Epithelial cell of prostate (primary cell): ENCODE data around the gene SERPIND1.

ENCODE experiments used
- DNase-seq: peaks from one replicate; pipeline ENCODE4 v3.0.0-alpha.2; 2011; ENCODE audit warnings: low read depth, low spot score
- H3K27ac ChIP-seq: fragments of 450-650 bp; 2 replicates; pipeline ENCODE4 v1.5.1; 2017; ENCODE audit warnings: mild to moderate bottlenecking

Gene SERPIND1

DNA sequence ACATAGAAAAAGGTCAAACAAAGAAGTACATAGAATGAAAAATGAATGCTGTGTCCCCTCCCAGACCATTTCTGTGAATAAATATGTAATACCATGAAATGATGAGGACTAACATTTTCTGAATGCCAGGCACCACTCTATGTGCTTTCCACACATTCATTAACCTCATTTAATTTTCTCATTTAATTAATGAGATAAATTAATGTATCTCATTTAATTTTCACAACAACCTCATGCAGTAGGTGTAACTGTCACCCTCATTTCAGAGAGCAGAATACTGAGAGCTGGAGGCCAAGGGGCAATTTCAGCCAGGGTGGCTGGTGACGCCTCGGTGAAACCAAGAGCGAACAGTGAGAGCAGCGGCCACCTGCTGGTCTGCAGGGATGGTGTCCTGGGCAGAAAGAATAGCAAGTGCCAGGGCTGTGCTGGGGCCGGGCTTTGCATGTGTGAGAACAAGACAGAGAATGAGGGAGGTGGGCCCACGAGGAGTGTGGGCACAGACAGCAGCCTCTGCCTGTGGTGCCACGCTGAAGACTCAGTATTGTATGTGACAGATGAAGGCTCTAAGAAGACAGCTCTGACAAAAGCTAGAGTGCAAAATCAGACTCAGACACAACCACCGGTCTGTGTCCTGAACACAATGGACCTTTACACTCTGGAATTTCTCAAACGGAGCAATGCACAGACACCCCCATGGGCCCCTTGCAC lies 1.8 kb upstream of the SERPIND1 start:
- DNase-seq = no peak
- H3K27ac ChIP-seq = no peak overlapping the region

DNA sequence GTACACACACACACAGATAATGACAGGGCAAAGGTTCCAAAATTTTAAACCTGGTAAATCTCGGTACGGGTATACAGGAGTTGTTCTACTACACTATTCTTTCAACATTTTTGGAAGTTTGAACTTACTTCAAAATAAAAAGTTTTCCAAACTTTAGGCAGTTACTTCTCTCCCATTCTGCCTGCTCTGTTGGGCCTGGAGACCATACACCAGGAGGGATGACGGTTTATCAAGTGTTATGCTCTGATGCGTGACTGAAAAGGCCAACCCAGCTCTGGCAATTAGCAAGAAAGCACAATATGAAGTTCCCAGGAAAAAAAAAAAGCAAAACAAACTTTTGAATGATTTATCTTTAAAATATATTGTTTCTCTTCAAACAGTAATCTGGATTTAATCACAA lies 969 bp downstream of the SERPIND1 start:
- H3K27ac ChIP-seq = no peak overlapping the region
- DNase-seq = no peak

DNA sequence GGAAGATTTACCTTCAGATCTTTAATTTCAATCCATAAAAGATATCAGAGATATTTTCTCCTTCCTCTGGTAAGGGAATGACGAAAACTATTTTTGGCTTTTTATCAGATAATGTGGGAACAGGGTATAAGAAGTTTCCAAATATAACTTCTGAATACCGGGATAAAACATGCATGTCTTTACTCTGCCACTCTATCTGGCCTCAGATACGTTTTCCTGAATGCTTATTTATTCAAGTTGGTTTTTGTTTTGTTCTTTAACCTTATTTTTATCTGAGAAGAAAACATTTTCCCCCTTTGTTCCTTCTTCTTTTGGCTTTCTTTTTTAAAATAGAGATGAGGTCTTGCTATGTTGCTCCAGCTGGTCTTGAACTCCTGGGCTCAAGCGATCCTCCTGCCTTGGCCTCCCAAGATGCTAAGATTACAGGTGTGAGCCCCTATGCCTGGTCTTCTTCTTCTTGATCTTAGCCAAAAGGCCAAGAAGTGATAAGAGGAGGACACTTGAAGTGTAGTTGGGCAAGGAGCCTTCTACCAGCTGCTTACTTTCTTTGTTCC lies 1.5 kb downstream of the SERPIND1 start:
- DNase-seq = no peak

DNA sequence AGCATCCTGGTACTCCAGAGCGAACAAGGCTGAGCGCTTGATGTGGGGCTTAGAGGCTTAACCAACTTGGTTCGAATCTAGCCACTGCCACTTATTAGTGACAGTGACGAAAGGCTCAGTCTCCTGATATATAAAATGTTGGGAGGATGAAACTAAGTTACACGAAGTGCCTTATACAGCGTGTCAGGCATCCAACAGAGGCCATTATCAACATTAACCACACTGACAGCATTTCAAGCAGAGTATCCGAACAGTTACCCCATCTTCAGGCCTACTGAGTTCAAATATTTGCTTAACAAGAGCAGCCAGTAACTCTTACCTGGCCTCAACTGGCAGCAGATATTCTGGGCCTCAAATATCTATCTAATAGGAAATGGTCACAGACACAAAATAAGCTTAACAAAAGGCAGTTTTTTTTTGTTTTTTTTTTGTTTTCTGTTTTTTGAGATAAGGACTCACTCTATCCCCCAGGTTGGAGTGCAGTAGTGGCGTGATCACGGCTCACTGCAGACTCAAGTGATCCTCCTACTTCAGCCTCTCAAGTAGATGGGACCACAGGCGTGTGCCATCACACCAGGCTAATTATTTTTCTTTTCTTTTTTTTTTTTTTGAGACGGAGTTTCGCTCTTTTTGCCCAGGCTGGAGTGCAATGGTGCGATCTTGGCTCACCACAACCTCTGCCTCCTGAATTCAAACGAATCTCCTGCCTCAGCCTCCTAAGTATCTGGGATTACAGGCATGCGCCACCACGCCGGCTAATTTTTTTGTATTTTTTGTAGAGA lies 2.9 kb downstream of the SERPIND1 start:
- H3K27ac ChIP-seq = peak overlapping the region; percentile 53
- DNase-seq = no peak

More for the DNA sequence above, 1.5 kb downstream of the SERPIND1 start:
- H3K27ac ChIP-seq = no peak overlapping the region

DNA sequence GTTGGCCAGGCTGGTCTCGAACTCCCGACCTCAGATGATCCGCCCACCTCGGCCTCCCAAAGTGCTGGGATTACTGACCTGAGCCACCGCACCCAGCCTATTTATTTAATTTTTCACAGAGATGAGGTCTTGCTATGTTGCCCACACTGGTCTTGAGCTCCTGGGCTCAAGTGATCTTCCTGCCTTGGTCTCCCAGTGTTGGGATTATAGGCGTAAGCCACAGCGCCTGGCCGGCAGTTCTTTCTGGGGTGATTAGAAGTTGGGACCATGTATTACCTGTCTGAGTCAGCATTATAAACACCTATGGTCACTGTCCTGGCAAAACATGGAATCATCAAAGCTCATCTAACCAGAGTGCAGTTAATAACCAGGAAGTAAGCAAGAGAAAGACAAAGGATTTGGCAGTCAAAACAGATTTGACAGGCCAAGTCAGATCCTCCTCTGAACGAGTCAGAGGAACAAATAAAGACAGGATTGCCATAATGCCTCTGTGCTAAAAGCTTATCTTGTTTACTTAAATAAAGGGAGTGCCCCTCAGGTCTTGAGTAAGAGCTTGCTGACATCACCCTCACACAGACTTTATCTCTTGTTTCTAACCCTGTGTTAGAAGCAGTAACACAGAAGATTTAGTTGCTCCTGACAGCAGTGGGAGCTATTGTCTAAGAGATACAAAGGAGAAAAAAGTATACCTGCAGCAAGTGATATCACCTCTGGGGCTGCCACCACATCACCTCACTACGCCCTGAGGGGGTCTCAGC lies 3.7 kb downstream of the SERPIND1 start:
- H3K27ac ChIP-seq = peak overlapping the region; percentile 53
- DNase-seq = peak; percentile 92

DNA sequence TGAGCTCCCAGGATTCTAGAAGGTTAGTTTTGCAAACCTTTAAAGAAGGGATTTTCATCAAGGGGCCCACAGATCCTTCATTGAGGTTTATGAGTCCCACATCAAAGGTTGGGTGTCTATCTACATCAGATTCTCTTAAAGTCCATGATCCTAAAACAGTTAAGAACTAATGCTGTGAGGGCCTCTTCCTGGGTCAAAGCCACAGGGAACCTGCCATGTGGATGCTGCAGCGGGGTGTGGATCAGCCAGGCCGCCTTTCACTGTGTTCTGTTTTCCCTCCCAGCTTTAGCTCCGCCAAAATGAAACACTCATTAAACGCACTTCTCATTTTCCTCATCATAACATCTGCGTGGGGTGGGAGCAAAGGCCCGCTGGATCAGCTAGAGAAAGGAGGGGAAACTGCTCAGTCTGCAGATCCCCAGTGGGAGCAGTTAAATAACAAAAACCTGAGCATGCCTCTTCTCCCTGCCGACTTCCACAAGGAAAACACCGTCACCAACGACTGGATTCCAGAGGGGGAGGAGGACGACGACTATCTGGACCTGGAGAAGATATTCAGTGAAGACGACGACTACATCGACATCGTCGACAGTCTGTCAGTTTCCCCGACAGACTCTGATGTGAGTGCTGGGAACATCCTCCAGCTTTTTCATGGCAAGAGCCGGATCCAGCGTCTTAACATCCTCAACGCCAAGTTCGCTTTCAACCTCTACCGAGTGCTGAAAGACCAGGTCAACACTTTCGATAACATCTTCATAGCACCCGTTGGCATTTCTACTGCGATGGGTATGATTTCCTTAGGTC lies 5.3 kb downstream of the SERPIND1 start:
- no peak for DNase-seq
- no peak overlapping the region for H3K27ac ChIP-seq

DNA sequence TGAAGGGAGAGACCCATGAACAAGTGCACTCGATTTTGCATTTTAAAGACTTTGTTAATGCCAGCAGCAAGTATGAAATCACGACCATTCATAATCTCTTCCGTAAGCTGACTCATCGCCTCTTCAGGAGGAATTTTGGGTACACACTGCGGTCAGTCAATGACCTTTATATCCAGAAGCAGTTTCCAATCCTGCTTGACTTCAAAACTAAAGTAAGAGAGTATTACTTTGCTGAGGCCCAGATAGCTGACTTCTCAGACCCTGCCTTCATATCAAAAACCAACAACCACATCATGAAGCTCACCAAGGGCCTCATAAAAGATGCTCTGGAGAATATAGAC lies 5.9 kb downstream of the SERPIND1 start:
- DNase-seq = no peak
- no peak overlapping the region for H3K27ac ChIP-seq

DNA sequence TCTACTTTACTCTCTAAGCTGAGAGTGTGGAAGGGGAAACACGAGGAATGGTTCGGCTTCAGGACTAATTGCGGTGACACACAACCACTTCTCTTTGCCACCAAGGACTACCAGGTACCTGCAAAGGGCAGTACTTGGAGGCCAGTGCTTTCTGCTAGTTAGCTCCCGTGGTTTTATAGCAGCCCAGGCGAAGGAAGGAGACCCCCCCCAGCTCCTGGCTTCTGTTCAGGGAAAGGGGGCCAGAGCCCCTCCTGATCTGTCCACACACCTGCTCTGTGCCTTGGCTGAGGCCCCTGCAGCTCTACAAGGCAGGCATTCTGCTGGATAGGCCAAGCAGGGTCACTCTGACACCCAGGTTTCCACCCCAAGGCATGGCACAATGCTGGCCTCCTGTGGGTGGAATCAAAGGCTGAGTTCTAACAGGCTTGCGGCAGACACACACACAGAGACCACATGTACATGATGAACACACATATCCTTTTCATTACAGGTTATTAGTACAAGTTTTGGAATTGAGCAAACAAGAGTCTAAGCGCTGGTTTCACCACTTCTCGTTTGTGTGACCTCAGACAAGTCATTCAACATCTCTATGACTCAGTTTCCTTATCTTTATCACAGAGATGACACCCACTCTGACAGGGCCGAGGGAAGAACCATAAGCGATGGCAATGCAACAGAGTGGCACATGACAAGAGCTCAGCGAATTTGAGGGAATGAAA lies 7.5 kb downstream of the SERPIND1 start:
- peak; percentile 43 for DNase-seq

DNA sequence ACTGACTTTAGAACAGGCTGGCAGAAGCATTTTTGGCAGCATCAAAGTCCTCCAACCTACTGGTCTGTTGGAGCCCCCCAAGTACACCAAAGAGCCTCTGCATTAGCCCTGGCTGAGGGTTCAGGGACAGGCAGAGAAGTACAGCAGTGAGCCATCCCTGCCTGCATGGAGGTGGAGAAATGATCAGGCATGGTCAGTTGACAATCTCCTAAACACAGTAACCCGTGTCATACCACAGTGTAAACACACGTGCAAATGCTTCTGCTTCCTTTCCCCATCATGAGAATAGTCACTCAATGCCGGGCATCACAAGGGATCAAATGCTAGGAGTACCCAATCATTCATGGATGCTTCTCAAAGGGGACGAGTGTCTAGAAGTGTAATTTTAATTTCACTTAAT lies 8.2 kb downstream of the SERPIND1 start:
- H3K27ac ChIP-seq = peak overlapping the region; percentile 30
- no peak for DNase-seq

More for the DNA sequence above, 7.5 kb downstream of the SERPIND1 start:
- peak overlapping the region; percentile 30 for H3K27ac ChIP-seq

DNA sequence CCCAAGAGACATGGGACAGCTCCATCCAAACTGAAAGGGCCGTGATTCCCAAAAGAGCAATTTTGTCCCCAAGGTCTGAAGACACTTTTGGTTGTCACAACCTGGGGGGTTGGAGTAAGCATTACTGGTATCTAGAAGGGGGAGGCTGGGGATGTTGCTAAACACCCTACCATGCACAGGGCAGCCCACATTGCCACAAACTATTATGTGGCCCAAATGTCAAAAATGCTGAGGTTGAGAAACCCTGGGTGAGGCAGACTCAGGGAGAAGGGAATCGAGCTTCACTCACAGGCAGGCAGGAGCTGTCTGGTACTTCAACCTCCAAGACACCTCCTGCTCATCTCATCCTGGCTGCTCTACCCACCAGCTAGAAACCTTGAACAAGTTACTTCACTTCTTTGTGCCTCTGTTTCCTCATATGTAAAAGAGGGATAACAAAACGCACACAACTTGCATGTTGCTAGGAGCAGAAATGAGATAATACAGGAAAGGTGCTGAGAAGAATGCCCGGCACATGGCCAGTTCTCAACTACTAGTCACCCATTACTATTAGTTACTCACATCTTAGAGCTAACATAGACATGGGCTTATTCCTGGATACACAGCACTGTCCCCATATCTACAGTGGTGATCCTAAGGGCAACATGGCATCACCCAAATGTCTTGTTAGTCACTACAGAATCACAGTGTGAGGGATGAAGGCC lies 8.8 kb downstream of the SERPIND1 start:
- H3K27ac ChIP-seq = no peak overlapping the region

DNA sequence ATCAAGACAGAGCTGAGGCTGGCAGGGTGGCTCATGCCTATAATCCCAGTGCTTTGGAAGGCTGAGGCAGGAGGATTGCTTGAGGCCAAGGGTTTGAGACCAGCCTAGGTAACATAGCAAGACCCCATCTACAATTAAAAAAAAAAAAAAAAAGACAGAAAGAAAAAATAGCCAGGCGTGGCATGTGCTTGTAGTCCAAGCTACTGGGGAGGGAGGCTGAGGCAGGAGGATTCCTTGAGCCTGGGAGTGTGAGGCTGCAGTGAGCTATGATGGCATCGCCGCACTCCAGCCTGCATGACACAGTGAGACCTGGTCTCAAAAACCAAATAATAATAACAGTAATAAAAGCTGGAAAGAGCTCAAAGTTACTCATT lies 9.4 kb downstream of the SERPIND1 start:
- H3K27ac ChIP-seq = no peak overlapping the region

More for the DNA sequence above, 8.8 kb downstream of the SERPIND1 start:
- DNase-seq = no peak

DNA sequence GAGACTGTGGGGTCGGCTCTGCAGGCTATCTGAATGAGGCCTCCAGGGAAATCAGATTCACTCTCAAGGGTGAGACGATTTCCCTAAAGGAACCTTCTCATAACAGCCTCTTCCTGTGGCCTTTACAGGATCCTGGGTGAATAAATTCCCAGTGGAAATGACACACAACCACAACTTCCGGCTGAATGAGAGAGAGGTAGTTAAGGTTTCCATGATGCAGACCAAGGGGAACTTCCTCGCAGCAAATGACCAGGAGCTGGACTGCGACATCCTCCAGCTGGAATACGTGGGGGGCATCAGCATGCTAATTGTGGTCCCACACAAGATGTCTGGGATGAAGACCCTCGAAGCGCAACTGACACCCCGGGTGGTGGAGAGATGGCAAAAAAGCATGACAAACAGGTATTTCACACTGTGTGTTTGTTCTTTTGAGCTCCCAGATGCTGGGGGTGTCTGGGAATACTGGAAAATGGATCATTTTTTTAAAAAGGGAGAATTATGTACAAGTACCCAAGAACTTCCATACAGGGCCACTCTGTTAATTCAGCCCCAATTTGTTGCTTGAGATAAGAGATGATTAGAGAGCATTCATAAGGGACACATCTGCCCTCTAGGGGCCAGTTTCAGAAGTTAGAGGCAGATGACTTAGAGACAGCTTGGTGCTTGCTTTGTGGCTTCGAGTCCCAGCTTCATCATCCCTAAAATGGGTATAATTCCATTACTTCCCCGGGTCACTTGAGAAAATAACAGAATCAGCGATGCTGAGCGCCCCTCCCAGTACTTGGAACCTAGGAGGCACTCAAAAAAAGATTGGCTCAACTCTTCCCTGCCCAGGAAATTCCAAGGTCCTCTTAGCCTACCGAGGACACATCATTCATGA lies 10.2 kb downstream of the SERPIND1 start:
- H3K27ac ChIP-seq = no peak overlapping the region
- no peak for DNase-seq

More for the DNA sequence above, 9.4 kb downstream of the SERPIND1 start:
- no peak for DNase-seq

DNA sequence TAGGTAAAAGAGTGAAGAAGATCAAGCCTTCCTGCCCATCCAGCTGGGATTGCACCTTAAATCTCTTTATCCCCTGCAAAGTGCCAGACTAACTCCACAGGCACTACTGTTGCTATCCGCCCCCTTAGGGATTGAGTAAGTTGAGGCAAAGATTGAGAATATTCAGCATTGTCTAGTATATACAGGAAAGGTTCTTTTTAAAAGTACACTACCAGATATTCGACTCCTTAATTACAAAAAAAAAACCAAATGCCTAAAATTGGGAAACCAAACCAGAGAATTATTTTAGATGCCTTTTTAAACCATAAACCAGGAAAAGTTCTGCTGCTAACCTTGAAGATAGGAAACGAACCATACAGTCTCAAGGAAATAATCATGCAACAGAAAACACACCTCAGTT lies 11.5 kb downstream of the SERPIND1 start:
- DNase-seq = no peak
- H3K27ac ChIP-seq = no peak overlapping the region

DNA sequence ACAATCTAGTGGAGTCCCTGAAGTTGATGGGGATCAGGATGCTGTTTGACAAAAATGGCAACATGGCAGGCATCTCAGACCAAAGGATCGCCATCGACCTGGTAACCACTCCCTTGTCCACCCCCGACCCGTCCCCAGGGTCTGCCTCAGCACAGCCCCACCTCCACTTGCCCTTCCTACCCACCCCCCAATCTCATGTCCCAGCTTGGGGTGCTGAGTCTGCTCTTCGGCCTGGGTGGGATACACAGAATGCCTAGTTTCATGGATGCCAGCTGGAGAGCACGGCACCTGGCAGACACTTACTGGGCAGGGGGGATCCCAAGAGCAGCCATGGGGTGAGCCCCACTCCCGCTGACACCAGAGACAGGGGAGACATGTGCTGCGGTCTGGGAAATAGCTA lies 12.1 kb downstream of the SERPIND1 start:
- no peak overlapping the region for H3K27ac ChIP-seq
- no peak for DNase-seq

DNA sequence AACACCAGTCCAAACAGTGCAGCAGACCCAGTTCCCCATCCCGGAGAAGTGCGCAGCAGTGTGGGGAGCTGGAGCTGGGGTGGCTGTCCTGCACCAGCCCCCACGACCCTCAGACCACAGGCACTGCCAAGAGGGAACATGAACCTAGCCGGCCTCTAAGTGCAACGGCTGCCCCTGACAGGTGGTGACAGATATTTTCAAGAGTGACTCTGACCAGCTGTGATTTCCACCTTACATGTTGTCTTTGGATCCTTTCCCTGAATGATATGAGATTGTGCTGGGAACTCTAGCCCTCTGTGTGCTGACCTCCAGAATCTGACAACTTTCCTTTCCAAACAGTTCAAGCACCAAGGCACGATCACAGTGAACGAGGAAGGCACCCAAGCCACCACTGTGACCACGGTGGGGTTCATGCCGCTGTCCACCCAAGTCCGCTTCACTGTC lies 12.6 kb downstream of the SERPIND1 start:
- DNase-seq = no peak
- H3K27ac ChIP-seq = no peak overlapping the region

DNA sequence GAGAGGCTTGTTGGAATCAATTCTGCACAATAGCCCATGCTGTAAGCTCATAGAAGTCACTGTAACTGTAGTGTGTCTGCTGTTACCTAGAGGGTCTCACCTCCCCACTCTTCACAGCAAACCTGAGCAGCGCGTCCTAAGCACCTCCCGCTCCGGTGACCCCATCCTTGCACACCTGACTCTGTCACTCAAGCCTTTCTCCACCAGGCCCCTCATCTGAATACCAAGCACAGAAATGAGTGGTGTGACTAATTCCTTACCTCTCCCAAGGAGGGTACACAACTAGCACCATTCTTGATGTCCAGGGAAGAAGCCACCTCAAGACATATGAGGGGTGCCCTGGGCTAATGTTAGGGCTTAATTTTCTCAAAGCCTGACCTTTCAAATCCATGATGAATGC lies 13.3 kb downstream of the SERPIND1 start:
- DNase-seq = no peak

DNA sequence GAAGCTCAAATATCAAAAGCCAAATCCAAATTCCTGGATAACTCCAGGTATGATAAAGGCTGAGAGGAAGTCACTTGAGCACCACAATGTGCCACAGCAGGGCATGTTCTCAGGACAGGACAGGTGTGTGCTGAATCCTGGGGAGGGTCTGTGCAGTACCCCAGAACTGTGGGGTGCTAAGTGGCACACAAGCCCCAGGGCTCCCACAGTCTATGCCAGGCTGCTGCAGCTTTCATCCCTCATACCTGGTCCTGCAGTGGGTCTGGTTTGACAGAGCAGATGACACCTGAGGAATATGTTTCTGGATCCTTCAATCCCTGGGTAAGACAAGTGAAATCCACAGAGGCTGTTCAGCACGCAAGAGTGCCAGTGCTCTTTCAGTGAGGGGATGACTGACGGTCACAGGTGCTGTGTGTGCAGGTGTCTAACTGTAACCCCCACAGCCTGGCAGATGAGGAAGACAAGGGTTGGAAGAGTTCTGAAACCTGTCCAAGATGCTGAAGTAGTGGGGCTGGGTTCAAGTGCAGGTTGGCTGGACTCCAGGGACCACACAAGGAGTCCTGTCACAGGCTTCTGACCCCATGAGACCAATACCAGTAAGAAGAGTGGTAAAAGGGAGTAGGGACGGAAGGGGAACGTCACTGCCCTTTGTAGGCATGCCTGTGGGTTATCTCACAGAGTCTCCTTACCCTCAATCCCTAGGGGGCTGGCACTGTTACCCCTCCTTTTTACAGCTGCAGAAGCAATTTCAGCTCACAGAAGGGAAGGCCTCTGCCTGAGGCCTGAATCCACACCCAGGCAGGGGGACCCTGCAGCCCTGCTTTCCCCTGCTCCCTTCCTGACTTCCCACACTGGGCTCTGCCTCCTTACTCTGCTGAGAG lies 14.1 kb downstream of the SERPIND1 start:
- H3K27ac ChIP-seq = no peak overlapping the region
- no peak for DNase-seq

More for the DNA sequence above, 13.3 kb downstream of the SERPIND1 start:
- H3K27ac ChIP-seq = no peak overlapping the region
